Measurements from ENCODE around the gene EYA2.

EYA2 gene

DNA sequence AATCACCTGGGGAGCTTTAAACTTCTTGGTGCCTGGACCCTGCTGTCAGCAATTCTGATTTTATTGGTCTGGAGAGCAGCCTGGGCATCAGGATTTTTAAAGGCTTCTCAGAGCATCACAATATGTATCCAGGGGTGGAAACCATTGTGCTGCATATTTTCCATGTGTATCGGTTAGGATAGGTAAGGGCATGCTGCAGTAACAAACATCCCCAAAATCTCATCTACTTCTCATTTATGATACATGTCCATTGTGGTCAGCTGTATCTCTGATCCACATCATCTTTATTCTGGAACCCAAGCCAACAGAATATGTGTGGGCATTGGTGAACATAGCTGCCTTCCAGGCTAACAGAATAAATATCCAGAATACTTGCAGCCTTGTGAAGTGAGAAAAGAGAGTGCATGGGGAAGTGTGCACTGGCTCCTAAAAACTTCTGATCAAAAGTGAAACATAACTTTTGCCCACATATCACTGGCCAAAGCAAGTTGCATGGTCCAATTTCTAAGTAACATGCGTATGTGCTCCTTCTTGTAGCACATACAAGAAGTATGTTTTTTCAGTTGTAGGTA lies 246.8 kb downstream of the EYA2 start:
- no peak for DNase-seq (ENCODE audit: low read depth, low spot score)
- H3K4me3 ChIP-seq (ENCODE audit: low read length), result no peak overlapping the region

DNA sequence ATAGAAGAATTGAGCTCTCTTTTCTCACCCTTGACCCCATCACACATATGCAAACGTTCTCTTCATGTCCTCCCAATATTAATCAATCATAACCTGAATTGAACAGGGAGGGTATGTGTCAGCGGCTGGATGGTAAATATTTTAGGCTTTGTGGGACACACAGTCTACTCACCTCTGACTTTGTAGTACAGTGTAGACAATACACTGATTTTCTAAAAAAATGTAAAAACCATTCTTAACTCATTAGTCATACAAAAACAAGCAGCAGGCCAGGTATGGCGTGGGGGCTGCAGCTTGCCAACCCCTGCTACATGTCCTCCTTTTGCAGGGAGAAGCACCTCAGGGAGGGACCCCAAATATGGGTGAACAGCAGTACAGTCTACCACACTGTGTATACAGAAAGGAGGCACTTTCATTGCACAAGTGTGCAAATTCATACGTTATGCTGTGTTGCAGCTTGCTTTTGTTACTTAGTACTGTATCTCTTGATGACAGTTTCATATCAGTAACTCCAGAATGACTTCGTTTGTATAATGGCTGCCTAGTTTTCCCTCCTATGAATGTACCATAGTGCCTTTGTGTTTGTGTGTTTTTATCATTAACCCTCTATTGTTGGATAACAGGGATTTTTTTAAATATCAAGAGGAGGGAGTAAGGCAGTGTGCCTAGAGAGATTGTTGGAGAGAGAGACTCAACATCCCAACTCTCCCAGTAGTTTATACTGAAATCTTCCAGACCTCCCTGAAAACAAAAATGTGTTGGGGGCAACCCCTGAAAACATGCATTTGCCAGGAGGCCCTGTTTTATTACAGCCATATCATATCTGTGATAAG lies 247.5 kb downstream of the EYA2 start:
- H3K4me3 ChIP-seq (ENCODE audit: low read length), result no peak overlapping the region
- no peak for DNase-seq (ENCODE audit: low read depth, low spot score)

DNA sequence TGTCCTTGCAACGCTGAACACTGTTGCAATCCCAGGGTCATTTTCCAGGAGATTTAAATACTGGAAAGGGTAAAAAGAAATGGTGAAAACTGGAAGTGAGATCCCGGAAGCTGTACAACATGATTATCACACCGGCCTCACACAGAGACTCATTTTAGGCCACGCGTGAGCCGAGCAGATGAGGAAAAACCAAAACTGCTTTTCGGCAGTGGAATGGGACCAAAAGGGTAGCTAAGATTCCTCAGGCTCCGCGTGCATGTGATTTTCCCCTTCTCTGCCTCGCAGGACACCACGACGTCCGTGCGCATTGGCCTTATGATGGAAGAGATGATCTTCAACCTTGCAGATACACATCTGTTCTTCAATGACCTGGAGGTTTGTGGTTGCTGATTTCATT lies 248.1 kb downstream of the EYA2 start:
- DNase-seq (ENCODE audit: low read depth, low spot score), result no peak
- no peak overlapping the region for H3K4me3 ChIP-seq (ENCODE audit: low read length)

DNA sequence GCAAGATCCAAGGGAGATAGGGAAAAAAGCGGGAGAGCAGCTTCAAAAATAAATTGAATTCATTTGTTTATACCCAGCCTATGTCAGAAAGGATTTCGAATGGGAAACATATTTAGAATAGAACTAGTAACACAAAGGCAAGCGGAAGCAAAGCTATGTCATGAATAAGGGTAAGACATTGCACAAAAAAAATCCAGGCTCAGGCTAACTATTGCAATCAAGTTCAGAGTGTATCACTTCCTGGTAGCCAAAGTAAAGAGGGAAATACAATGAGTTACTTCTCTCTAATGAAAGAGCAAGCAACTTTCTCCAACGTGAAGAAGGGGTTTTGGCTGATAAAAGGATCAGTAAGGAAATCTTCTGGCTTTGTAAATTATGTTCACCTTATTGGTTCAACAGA lies 249.0 kb downstream of the EYA2 start:
- DNase-seq (ENCODE audit: low read depth, low spot score), result no peak
- no peak overlapping the region for H3K4me3 ChIP-seq (ENCODE audit: low read length)

DNA sequence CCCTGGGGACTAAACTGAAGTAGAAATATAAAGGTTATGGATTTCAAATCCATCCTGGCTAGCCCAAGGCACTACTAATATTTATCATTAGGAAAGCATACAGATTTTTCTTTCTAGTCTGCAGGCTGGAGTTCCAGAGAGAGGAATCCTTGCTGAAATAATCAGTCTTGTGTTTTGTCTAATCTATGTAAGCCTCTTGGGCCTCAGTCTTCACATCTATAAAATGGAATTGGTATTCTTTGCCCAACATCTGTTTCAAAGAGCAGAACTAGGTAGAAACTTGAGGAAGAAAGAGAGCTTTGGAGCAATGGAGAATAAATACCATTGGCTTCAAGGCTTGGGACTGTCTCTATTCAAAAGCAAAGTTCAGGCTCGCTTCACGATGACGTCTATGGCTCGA lies 249.8 kb downstream of the EYA2 start:
- no peak overlapping the region for H3K4me3 ChIP-seq (ENCODE audit: low read length)
- DNase-seq (ENCODE audit: low read depth, low spot score), result no peak

DNA sequence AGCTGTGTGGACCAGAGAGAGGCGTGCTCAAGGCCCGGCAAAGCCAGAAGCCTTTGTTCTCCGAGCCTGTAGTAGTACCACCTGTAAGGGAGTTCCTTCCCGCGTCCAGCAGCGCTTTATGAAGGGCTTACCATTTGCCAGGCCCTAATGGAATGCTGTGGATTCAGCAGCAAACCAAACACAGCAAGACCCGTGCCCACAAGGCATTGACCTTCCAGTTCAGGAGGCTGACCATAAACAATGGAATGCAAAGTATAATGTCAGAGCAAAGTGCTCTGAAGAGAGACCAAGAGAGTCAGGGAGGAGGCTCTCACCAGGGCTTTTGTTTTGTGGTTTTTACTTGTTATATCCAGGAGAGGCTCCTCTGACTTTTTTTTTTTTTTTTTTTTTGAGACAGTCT lies 252.0 kb downstream of the EYA2 start:
- no peak overlapping the region for H3K4me3 ChIP-seq (ENCODE audit: low read length)
- no peak for DNase-seq (ENCODE audit: low read depth, low spot score)

DNA sequence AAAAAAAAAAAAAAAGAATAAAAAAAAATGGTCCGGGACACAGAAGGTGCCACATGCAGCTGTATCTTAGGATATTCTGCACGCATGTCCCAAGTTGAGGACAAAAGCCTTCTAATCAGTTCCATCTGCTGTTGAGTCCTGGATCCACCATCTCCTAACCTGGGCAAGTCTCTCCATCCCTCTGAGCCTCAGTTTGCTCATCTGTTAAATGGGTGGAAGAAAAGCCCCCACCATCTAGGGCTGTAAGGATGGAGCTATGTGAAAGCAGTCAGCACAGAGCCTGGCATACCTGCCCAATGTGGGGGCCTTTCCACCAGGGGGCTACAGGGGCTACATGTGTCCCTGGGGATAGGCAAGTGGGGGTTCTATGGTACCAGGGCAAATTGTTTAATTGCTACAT lies 253.4 kb downstream of the EYA2 start:
- no peak overlapping the region for H3K4me3 ChIP-seq (ENCODE audit: low read length)

DNA sequence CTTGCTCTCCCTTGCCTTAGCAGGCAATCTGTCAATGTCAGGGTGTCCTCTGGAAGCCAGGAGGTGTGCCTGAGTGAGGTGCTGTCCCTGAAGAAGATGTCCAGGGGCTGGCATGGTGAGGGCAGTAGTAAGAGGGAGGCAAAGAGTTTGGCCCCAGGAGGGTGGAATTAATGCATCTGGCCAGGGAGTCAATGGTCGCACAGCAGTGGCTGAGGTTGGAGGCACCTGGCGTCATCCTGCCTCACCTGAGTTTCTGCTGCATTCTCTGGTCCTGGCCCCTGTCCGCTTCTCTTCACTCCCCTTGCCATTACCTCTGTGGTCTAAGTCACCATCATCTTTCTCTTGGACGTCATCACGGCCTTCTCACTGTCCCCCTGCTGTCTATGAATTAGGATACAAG lies 255.3 kb downstream of the EYA2 start:
- no peak for DNase-seq (ENCODE audit: low read depth, low spot score)
- no peak overlapping the region for H3K4me3 ChIP-seq (ENCODE audit: low read length)

More for the DNA sequence above, 253.4 kb downstream of the EYA2 start:
- no peak for DNase-seq (ENCODE audit: low read depth, low spot score)

DNA sequence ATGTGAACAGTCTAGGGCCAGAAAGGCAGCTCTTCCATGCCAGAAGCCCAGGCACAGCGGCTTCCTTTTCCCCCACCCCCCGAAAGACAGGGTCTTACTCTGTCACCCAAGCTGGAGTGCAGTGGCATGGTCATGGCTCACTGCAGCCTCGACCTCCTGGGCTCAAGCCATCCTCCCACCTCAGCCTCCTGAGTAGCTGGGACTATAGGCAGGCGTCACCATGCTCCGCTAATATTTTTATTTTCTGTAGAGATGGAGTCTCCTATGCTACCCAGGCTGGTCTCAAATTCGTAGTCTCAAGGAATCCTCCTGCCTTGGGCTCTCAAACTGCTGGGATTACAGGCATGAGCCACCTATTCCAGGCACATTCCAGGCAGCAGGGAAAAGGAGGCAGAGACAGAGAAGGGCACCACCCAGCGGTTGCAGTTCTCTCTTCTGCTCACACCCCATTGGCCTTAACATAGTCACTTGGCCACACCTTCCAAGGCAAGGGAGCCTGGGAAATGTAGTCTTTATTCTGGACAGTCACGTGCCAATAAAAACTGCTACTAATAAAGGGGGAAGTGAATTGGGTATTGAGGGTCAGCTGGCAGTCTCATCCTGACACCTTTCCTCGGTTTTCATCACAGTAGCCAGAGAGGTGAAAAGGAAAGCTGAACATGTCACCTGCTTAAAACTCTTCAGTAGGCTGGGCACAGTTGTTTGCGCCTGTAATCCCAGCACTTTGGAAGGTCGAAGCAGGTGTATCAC lies 255.9 kb downstream of the EYA2 start:
- peak; percentile 39 for DNase-seq (ENCODE audit: low read depth, low spot score)
- no peak overlapping the region for H3K4me3 ChIP-seq (ENCODE audit: low read length)

DNA sequence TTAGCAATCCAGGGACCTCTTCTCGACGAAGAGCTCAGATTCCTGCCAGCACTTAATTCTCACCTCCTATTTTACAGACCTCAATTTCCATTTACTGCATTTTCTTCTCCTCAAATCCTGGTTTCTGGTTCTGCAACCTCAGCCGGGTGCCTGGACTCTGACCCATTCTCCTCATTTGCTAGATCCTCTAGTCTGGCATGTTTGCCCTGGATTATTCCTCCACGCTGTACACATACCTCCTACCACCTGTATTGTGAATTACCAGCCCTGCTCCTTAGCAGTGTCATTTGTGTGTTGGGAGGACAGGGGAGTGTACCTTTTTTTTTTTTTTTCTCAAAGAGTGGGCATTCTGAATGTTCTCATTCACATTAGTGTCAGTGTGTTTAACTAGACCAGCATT lies 257.4 kb downstream of the EYA2 start:
- DNase-seq (ENCODE audit: low read depth, low spot score), result no peak
- no peak overlapping the region for H3K4me3 ChIP-seq (ENCODE audit: low read length)

DNA sequence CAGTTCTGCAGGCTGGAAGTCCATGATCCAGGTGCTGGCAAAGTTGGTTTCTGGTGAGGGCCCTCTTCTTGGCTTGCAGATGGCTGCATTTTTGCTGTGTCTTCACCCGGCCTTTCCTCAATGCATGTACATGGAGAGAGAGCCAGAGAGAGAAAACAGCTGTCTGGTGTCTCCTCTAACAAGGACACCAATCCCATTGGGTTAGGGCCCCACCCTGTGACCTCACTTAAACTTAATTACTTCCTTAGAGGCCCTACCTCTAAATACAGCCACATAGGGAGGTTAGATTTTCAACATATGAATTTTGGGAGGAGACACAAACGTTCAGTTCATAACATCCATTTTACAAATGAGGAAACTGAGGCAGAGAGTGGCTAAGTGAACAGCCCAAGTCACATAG lies 259.4 kb downstream of the EYA2 start:
- DNase-seq (ENCODE audit: low read depth, low spot score), result no peak
- no peak overlapping the region for H3K4me3 ChIP-seq (ENCODE audit: low read length)

DNA sequence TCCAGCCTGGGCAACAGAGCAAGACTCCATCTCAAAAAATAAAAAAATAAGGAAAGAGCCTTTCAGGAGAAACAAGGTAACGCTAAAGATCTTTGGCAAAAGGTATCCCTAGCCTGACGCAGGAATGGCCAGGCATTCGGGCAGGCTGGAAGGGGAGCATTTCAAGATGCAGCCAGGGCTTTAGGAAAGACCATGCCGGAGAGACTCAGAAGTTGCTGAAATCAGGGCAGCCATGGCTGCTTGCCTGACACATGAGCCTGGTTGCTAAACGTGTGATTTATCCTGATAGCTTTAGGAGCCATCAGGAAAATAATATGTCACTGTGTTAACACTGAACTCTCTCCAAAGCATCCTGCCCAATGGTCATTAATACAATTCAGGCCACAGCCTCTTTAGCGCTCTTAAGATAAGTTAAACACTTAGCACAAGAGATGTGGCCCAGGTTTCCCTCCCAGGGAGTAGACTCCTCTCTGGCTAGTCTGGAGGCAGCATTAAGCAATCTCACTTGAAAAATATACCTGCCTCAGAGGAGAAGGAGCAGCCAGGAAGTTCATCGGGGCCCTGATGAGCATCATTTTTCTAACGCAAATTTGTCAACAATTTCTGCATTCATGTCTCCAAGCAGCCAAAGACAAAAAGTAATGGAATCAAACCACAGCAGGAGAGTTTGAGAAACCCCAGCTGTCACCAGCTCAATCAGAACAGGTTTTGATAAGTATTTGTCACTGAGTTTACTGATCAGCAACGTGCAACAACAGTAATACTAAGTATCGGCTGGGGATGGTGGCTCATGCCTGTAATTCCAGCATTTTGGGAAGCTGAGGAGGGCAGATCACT lies 261.9 kb downstream of the EYA2 start:
- no peak overlapping the region for H3K4me3 ChIP-seq (ENCODE audit: low read length)
- DNase-seq (ENCODE audit: low read depth, low spot score), result no peak

DNA sequence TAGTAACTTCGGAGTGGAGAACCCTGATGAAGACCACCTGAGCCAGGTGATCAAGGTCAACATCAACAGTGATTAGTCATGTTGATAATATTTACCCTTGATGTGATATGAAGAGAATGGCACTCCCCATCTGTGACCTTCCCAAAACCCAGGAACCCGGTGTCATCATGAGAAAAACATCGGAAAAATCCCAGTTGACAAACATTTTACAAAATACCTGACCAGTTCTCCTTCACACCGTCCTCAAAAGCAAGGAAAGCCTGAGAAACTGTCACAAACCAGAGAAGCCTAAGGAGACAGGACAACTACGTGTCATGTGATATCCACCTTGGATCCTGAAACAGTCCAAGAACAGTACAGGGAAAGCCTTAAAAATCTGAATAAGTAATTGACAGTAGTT lies 264.5 kb downstream of the EYA2 start:
- no peak for DNase-seq (ENCODE audit: low read depth, low spot score)
- H3K4me3 ChIP-seq (ENCODE audit: low read length), result no peak overlapping the region

DNA sequence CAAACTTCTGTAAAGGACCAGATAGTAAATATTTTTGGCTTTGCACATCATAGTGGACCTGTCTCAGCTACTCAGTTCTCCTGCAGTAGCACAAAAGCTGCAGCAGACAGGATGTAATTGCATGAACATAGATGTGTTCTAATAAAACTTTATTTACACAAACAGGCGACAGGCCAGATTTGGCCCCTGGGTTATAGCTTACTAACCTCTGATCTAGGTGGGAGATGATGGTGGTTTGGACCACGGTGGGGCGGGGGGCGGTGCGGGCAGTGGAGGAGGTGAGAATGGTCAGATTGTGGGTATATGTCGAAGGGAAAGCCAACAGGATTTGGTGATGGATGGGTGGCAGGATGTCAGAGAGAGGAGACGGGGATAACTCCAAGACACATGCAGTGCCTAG lies 265.6 kb downstream of the EYA2 start:
- no peak overlapping the region for H3K4me3 ChIP-seq (ENCODE audit: low read length)
- DNase-seq (ENCODE audit: low read depth, low spot score), result no peak

DNA sequence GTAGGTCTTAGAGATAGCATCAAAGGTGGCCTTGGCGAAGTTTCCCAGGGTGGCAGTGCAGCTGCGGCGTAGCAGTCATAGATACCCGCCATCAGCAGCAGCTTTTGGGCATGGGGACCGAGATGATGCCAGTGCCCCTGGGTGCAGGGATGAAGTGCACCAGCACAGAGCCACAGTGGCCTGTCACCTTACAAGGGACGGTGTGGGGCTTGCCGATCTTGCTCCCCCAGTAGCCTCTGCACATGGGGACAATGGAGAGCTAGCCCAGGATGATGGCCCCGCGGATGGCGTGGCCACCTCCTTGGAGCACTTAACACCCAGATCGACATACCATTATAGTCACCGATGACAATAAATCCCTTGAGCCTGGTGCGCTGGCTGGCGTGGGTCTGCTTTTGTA lies 266.3 kb downstream of the EYA2 start:
- no peak for DNase-seq (ENCODE audit: low read depth, low spot score)
- no peak overlapping the region for H3K4me3 ChIP-seq (ENCODE audit: low read length)

DNA sequence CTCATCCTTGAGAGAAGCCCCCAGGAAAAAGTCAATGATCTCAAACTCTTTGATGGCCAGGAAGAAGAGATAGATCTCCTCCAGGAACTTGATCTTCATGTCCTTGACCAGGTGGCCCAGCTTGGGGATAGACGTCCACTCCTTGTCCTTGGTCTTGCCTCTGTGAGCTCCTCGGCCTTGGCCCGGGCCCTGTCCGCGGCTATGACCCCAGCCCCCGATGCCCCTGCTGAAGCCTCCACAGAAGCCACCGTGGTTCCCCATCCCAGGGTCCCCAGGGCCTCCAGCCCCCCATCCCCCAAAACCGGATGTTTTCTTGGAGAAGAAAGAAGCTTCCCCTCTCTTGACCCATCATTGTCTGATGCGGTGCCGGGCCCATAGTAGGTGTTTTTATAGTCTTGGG lies 266.8 kb downstream of the EYA2 start:
- no peak for DNase-seq (ENCODE audit: low read depth, low spot score)
- no peak overlapping the region for H3K4me3 ChIP-seq (ENCODE audit: low read length)

DNA sequence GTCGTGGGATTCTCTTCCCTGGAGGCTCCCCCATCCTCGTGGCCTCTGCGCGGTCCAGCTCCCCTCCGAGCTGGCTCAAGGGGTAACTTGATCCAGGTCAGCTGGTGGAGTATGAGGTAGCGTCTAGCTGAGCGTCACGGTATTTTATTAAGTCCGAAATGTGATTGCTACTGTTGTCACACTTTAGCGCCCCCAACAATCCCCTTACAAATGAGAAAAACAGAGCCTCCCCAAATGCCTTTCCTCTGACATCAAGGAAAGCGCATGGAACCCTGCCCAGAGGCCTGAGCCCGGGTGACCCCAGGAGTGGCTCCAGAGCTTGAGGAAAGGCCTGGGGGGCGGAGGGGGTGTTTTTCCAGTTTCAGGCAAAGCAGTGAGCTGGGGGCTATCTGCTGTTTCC lies 269.5 kb downstream of the EYA2 start:
- DNase-seq (ENCODE audit: low read depth, low spot score), result no peak
- H3K4me3 ChIP-seq (ENCODE audit: low read length), result no peak overlapping the region

DNA sequence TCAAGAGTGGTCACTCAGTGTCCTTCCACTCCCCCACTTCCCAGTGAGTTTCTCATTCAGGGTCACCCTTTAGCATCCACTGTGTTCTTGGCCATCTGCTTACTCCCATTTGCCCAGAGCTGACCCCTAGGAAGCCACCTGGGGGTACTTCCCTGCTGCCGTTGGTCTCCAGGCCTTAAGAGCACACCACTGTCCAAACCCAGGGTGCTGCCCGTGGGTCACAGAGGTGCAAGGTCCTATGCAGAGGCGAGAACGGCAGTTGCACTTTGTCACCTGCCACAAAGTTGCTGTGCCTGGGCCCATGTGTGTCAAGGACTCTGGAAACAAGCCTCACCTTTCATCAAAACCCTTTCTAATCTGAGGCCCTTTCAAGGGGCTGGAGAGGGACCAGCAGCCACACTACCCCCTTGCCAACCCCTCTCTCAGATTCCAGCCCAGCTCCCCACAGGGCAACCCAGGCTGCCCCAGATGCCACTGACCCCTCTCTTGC lies 270.8 kb downstream of the EYA2 start:
- DNase-seq (ENCODE audit: low read depth, low spot score), result no peak
- H3K4me3 ChIP-seq (ENCODE audit: low read length), result no peak overlapping the region

DNA sequence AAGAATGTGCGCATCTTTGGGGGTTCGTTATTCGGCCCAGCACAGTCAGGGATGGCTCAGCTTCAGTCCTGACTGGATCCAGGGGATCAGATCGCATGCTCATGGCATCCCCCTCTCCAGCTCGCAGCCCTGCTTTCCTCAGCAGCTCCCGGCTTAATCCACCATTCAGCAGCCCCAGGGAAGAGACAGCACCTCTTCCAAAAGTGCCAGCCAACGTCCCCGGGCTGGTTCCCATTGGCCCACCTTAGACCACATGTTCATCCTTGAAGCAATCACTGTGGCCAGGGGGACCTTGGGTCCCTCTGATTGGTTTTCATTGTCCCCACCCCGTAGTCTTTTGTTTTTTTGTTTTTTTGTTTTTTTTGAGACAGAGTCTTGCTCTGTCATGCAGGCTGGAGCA lies 273.2 kb downstream of the EYA2 start:
- DNase-seq (ENCODE audit: low read depth, low spot score), result no peak

More for the DNA sequence above, 273.2 kb downstream of the EYA2 start:
- no peak overlapping the region for H3K4me3 ChIP-seq (ENCODE audit: low read length)
